ENCODE measurements around the gene TPRA1.

TPRA1 gene

DNA sequence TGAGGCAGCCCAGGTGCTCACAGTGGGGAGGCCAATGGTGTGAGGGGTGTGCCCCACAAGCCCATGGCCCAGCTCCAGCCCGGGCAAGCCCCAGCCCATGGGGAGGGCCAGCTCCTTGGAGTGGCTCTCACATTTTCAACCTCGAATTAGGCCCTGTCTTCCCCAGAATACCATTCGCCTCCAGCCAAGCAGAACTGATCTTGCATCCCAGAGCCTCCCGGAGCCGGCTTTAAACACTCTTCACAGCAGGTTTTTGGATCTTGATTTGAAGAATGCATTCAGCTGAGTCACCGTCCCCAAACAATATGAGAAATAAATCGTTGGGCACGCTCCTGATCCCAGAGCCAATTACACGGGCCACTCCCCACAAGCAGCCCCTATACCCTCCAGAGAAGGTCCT lies 23.7 kb downstream of the TPRA1 start:
- DNase-seq (ENCODE audit: extremely low read depth in 1 of 2, low read depth in 1 of 2) = no peak

DNA sequence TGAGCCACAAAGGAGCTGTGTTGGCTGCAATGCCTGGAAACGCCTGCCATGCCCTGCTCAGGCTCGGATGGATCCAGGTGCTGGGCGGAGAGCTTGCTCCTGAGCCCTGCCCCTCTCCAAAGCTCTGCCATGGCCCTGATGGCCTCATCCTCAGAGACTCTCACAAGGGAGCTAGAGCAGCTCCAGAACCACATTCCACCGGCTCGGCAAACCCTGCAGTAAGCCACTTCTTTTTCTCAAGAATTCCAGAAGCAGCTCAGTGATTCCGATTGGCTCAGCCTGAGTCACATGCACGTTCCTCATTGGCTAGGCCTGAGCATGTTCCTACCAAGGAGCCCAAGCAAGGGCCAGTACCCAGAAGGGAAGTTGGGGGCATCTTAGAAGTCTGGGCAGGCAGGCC lies 24.8 kb downstream of the TPRA1 start:
- no peak for DNase-seq (ENCODE audit: extremely low read depth in 1 of 2, low read depth in 1 of 2)

DNA sequence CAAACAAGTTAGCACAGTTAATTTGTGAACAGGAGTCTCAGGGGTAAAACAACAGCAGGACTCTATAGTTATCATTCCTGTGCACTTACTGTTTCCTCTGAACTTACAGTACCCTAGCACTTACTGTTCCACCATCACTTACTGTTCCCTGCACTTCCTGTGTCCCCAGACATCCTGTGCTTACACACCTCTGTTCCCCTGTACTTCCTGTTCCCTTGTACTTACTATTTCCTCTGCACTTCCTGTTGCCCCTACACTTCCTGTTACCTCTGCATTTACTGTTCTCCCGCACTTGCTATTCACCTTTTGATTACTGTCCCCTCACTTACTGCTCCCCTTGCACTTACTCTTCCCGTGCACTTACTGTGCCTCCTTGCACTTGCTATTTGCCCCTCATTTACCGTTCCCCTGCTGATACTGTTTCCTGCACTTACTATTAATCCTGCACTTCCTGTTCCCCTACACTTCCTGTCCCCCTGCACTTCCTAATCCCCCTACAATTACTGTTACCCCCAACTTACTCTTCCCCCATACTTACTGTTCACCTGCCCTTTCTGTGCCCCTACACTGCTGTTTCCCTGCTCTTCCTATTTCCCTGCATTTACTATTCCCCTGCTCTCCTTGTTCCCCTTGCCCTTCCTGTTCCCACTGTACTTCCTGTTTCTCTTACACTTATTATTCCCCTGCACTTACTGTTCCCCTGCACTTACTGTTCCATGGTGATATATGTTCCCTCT lies 30.3 kb downstream of the TPRA1 start:
- no peak for DNase-seq (ENCODE audit: extremely low read depth in 1 of 2, low read depth in 1 of 2)

DNA sequence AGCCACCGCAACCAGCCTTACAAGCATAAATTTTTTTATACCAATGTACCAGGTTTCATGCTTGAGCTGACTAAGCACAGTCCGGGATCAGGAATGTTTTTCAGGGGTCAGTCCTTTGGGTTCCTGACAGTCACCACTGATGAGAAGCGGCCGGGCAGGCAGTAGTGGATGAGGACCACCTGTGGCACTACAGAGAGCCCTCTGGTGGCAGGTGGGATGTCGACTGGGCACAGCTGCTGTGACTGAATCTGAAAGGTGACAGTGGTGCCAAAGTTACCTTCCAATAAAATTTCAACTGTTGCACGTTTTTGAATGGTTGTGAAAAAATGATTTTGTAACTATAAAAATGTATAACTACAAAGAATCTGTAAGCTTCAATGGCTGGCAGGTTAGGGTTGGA lies 34.0 kb downstream of the TPRA1 start:
- no peak for DNase-seq (ENCODE audit: extremely low read depth in 1 of 2, low read depth in 1 of 2)

DNA sequence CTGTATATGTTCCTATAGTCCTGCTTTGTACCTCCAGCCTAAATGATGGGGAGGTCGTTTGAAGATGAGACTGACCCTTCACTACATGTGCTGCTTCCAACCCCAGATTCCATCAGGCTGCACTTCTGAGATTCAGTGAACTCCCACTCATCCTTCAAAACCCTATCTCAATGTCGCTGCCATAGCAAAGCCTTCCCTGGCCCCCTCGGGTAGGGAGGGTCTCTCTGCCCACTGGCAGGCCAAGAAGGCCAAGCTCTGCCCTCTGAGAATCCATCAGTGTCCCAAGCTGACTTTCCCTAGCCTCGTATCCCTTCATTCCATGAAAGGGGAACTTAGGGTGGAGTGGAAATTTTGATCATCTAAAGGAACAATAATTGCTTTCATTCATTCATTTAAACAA lies 35.4 kb downstream of the TPRA1 start:
- DNase-seq (ENCODE audit: extremely low read depth in 1 of 2, low read depth in 1 of 2) = no peak

DNA sequence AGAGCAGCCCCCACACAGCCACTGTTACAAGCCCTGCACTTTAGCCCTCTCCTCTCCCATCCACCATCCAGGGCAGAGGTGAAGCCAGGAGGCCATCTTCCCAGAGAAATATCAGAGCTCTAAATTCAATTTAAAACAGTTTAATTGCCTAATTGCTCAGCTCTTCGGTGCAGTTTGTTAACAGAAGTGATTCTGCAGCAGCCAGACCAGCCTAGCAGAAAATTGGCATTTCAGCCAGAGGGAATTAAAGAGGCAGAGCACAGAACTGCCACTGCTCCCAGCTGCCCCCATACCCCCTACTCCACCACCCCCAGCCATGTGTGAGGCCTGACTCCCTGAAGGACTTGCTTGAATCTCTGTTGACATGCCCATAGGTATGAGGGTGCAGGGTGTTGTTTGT lies 38.5 kb downstream of the TPRA1 start:
- DNase-seq (ENCODE audit: extremely low read depth in 1 of 2, low read depth in 1 of 2) = no peak

DNA sequence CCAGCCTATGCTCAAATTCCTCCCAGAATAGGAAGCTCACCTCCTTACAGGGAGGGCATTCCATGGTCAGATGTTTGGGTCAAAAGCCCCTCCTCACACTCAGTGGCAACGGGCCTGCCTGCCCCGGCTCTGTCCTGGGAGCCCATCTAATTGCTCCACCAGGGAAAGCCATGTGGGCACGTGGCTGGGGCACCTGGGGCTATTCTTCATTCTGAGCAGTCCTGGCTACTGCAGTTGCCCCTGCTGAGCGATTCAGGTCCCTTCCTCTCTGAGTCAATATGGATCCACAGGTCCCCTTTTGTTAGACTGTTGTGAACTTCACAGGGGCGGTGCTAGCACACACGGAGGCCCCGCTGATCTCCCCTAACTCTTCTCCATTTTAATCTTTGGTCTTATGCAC lies 39.4 kb downstream of the TPRA1 start:
- no peak for DNase-seq (ENCODE audit: extremely low read depth in 1 of 2, low read depth in 1 of 2)

DNA sequence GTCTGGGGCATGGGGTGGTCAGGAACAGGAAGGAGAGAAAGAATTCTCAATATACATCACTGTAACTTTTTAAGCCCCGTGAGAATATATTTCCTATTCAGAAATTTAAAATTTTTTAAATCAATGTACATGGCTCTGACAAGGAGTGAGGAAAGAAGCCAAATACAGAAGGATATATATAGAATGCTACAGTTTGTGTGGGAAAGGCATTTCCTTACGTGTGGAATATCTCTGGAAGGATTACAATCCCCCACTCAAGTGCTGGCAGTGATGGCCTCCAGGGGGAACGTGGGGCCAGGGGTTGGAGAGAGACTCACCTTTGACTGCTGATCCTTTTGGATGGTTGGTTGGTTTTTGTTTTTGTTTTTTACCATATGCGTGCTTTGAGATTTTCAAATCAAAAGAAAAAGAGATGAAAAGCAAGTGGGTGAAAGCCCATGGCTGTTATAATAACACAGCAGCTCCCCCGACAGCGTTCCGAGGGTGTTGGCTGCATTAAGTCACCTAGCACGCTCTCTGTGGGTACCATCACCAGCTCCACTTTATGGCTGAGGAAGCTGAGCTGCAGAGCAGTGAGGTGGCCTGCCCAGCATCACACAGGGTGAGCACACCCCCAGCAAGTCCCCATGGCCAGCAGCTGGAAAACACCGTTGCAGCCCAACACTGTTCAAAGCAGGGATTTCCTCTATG lies 39.9 kb downstream of the TPRA1 start:
- no peak for DNase-seq (ENCODE audit: extremely low read depth in 1 of 2, low read depth in 1 of 2)

DNA sequence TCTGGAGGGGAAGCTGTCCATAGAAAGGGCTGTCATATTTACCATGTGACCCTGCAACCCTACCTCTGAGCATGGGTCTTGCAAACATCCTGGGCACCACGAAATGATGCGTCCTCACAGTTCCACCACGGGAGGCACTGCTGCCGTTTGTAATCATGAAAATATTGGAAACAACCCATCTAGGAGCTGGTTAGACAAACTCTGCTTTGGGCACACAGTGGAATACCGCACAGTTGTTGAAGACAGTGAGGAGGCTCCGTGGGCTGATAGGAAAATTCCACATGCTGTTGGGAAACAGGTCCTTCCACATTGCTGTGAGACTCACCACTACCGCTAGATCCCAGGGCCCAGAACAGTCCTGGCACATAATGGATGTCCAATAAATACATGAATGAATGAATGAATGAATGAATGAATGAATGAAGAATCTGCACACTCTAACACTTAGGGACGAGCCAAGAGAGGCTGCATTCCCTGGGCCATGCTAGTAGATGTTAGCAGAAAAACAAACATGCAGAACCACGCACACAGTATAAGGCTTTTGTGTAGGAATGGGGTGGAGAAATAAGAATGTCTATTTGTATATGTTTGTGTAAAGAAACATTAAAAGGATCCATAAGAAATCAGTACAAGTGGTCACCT lies 40.6 kb downstream of the TPRA1 start:
- no peak for DNase-seq (ENCODE audit: extremely low read depth in 1 of 2, low read depth in 1 of 2)

DNA sequence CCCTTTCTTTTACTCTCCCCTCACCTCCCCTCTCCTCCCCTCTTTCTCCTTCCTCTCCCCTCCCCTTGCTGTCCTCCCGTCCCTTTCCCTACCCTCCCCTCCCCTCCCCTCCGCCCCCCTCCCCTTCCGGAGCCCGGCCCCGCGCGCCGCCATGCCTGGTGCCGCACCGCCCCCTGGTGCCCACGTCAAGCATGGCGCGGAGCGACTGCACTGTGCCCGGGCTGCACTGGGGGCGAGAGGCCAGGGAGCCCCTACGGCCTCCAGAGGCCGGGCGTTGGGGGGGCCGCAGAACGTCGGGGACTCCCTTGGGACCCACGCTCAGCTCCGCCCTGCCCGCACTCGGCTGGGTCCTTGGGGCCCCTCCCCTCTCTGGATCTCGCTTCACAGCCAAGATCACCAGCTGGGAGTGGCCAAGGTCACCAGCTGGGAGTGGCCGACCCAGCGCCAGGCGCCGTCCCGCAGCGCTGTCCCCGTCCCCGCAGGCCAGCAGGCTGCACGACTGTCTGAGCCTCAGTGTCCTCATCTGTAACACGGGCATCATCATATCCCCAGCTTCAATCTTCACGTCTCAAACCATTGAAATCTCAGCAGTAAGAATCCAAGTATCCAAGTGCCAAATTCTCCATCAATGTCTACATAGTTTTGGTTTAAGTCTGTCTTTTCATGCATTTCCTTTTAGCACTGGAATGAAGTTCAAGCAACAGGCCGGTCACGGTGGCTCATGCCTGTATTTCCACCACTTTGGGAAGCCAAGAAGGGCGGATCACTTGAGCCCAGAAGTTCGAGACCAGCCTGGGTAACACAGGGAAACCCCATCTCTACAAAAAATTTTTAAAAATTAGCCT lies 42.5 kb downstream of the TPRA1 start:
- peak; percentile 40 to 43 for DNase-seq (ENCODE audit: extremely low read depth in 1 of 2, low read depth in 1 of 2)

DNA sequence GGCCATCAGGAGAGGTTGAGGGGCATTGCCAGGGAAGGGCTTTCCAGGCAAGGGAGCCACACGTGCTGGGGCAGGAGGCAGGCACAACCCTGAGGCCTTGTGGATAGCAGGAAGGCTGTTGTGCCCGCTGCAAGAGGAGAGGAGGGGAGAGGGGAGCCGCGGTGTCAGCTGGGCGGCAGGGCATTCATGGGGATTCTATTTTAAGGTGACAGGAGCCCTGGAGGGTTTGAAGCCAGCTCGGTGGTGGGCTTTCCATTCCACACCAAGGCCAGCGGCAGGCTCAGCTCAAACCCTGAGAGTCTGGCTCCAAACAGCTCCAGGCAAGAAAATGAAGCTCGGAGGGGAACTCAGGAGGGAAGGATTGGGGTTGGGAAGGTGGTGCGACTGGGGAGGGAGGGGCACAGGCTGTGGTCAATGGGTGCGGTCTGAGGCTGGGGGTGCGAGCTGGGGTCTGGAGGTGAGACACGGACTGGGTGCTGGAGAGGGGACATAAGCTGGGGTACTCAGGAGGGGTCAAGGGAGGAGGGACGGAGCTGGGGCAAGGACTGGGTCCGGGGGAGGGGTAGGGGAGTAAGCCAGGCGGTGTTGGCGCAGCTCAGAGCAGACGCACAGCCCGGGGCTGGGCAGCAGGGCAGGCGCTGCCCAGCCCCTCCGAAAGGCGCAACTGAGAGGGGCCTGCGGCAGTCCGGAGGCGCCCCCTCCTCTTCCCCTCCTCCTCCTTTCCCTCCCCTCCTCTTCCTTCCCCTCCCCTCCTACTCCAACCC lies 43.4 kb downstream of the TPRA1 start:
- DNase-seq (ENCODE audit: extremely low read depth in 1 of 2, low read depth in 1 of 2) = no peak

DNA sequence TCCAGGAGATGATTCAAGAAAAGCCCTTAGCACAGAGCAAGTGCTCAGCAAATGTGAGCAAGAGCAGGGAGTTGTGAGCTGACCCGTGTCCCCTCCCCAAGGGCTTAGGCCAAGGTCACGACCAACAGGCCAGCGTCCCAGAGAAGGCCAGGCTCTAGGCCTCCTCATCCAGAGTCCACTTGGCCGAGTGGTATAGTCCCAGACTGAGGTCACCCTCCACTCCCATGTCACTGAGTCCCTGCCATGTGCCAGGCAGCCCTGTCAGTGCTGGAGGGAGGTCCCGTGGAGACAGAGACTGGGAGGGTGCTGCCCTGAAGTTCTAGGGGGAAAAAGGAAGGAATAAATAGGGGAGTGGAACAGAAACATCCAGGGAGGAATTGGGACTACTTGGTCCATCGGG lies 44.0 kb downstream of the TPRA1 start:
- DNase-seq (ENCODE audit: extremely low read depth in 1 of 2, low read depth in 1 of 2) = no peak

DNA sequence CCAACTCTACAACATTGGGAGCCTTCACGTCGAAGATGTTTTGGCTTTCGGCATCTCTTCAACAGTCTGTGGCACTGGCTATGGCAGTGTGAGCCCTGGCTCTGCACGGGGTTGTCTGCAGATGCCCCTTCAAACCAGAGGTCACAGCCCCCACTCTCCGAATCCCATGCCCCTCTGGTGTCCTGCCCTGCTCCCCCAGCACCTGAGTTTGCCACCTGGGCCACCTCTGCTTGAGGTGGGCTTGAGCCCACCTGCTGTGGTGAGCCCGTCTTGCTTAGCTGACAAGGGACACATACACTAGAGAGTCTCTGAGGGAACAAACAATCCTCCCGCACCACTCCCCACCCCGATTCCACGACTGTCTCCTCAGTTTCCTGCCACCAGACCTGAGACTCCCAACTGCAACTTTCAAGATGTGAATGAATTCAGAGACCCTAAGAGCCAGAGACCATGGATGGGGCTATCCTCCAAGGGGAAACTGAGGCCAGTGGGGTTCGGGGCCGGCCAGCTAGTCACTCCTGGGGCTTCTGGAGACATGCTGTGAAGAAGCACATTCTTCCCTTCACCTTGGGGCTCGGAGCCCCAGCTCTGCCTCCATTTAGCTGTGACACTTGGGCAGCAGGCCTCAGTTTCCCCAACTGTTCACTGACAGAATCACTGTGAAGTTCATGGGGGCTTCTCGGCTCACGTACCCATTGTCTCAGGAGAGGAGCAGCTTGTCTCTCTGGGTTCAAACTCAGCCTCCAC lies 44.6 kb downstream of the TPRA1 start:
- DNase-seq (ENCODE audit: extremely low read depth in 1 of 2, low read depth in 1 of 2) = no peak

DNA sequence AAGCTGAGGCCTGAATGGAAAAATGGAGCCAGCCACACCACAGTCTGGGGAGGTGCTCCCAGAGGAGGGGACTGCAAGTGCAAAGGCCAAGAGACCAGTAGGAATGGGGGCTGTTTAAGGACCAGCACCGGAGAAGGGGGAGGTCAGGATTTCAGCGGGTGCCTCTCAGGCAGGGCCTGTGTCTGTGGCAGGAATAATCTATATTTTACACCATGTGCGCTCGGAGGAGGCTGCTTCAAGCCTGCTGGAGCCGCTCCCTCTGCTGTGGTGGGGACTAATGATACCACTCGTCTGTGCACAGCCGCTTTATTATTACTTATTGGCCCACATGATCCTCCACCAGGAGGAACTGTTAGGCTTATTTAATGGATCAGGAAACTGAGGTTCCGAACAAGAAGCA lies 45.3 kb downstream of the TPRA1 start:
- DNase-seq (ENCODE audit: extremely low read depth in 1 of 2, low read depth in 1 of 2) = no peak

DNA sequence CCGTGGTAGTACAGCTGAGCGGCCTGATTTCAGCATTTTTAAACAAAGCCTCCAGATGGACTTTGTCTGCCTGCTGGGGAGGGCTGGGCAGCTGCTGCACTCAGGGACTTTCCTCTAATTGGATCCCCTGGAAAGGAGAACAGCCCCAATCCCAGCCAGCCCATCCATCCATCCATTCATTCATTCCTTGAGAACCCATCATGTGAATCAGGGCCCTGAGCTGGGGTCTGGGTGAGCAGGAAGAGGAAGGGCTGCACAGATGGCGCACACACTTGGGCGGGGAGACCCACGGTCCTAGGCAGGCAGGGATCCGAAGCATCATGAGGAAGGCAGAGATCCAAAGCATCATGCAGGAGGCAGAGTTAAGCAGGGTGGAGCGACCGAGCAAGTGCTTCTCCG lies 45.7 kb downstream of the TPRA1 start:
- no peak for DNase-seq (ENCODE audit: extremely low read depth in 1 of 2, low read depth in 1 of 2)

DNA sequence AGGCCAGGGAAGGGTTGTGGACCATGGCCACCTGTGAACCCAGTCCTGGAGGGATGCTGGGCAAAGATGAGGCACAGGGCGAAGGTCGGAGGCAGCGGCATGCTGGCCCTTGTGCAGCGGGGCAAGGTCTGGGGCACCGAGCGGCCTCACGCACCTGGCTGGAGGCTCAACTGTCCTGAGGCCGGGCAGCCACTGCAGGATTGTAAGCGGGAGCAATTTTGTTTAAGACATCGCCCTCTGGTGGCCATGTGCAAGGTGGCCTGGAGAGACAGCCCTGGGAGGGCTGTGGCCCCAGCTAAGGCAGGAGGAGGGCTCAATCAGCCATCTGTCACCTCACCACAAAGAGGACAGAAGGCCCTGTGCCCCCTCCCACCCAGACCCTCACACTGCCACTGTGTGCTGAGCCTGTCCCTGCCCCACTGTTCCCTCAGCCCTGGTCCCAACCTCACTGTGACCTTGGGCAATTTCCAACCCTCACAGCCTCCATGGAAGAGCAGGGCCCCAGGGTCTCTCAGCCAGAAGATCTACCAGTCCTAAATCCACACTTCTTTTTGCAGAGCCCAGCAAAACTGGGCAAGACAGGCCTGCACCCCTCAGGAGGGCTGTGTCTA lies 46.2 kb downstream of the TPRA1 start:
- peak; percentile 28 to 50 for DNase-seq (ENCODE audit: extremely low read depth in 1 of 2, low read depth in 1 of 2)

DNA sequence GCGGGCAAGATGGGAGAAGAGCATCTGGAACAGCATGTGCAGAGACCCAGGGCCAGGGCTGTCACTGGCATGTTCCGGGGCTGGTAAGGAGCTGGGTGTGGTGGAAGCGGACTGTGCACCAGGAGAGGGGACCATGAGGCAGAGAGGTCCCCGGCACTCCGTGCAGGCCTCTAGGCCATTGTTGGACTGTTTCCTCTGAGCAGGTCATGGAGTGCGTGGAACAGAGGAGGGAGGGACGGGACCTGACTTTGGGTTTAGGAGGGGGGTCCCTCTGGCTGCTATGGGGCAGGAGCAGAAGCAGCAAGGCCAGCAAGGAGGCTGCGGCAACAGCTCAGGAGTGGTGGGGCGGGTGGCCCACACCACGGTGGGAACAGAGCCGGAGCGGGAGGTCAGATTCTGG lies 47.1 kb downstream of the TPRA1 start:
- DNase-seq (ENCODE audit: extremely low read depth in 1 of 2, low read depth in 1 of 2) = no peak

DNA sequence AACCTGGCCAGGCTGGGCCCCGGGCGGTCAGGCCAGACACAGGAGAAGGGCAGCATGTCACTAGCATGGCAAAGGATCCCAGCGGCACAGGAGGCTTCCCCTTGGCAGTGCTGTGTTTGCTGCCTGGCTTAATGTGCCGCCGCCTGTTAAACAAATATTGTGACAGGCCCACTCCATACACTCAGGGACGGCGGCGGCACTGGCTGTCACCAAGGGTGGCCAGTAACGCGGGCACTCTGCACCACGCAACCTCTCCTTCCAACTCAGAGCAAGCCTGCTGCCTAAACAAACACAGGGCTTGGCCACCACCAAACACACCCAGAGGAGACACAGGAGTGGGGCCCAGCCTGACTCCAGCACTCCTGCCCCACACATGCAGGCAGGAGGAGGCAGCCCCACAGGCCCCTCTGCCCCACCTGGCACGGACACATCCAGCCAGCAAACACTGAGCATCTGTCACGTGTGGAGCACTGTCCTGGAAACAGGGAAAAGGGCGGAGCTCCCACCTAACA lies 48.0 kb downstream of the TPRA1 start:
- no peak for DNase-seq (ENCODE audit: extremely low read depth in 1 of 2, low read depth in 1 of 2)

DNA sequence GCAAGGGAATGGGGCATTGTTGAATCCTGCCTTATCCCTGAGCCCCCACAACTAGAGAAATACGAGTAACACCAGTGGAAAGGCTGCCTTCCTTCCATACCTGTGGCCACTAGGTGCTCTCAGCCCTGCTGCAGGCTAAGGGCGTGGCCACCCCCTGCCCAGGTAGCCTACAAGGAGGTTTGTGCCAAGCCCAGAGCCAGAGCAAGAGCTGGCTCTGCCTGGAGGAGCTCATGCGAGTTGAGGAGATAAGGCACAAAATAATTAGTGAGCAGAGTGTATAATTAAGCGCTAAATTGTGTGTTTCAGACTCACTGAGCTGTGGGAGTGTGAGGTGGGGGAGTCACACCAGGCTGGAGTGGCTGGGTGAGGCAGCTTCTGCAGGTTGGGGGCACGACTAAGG lies 49.2 kb downstream of the TPRA1 start:
- no peak for DNase-seq (ENCODE audit: extremely low read depth in 1 of 2, low read depth in 1 of 2)
